GM18519 (cell line): ENCODE measurements around the gene DHRS11.

Source experiments
- ATAC-seq: cut with Tn5 transposase; IDR thresholded peaks from one replicate; pipeline ENCODE4 v1.9.1; 2021; ENCODE audit warnings: mild to moderate bottlenecking, moderate library complexity; ENCODE audit not compliant: unreplicated experiment, low FRiP score

Gene DHRS11

GRCh38 chr17:36591434-36592315, at the start of gene DHRS11:
TSS of gene DHRS11 (plus strand) at chr17:36591879. CDS start at chr17:36592010, 131 bp downstream.
- peak; percentile 42 for ATAC-seq

GRCh38 chr17:36542755-36543154, 48.9 kb upstream of the DHRS11 start:
- ATAC-seq = no peak

GRCh38 chr17:36544044-36544306, 47.7 kb upstream of the DHRS11 start:
- no peak for ATAC-seq

- ATAC-seq = peak; percentile 36
Measured at GRCh38 chr17:36544307-36545076, 47.2 kb upstream of the DHRS11 start, which contains the start of gene GGNBP2. TSS of gene GGNBP2 (plus strand) at chr17:36544919. CDS start at chr17:36545725, 806 bp downstream.

GRCh38 chr17:36545077-36545464, 46.6 kb upstream of the DHRS11 start:
- no peak for ATAC-seq

GRCh38 chr17:36545465-36546417, 45.9 kb upstream of the DHRS11 start:
- ATAC-seq = peak; percentile 33

- ATAC-seq = no peak
Measured at GRCh38 chr17:36546418-36547093, 45.1 kb upstream of the DHRS11 start.

- no peak for ATAC-seq
Measured at GRCh38 chr17:36547776-36548175, 43.9 kb upstream of the DHRS11 start.

GRCh38 chr17:36550491-36551417, 40.9 kb upstream of the DHRS11 start:
- ATAC-seq = no peak

GRCh38 chr17:36553459-36553858, 38.2 kb upstream of the DHRS11 start:
- no peak for ATAC-seq

- no peak for ATAC-seq
Measured at GRCh38 chr17:36566081-36566480, 25.6 kb upstream of the DHRS11 start.

GRCh38 chr17:36575028-36575427, 16.7 kb upstream of the DHRS11 start:
- ATAC-seq = no peak

- no peak for ATAC-seq
Measured at GRCh38 chr17:36576793-36577192, 14.9 kb upstream of the DHRS11 start.

- no peak for ATAC-seq
Measured at GRCh38 chr17:36578671-36579070, 13.0 kb upstream of the DHRS11 start.

- ATAC-seq = no peak
Measured at GRCh38 chr17:36583787-36584186, 7.9 kb upstream of the DHRS11 start.

- ATAC-seq = no peak
Measured at GRCh38 chr17:36586138-36586537, 5.5 kb upstream of the DHRS11 start.

GRCh38 chr17:36590082-36590481, 1.6 kb upstream of the DHRS11 start:
- ATAC-seq = no peak

GRCh38 chr17:36592316-36592715, 637 bp downstream of the DHRS11 start:
- no peak for ATAC-seq

GRCh38 chr17:36592716-36593321, 1.1 kb downstream of the DHRS11 start:
- no peak for ATAC-seq
